ENCODE data around the gene SCAF8.

GRCh38 chr6:154705471-154706113 lies 27.6 kb upstream of the SCAF8 start:
- TF ChIP-seq TAF1 (IDR thresholded peaks at IDR 0.05; ENCODE audit: borderline replicate concordance, insufficient read depth, low read length) (no peak), POLR2AphosphoS5 (IDR thresholded peaks at IDR 0.05; ENCODE audit: low read depth, low read length) (no peak), REST (IDR thresholded peaks at IDR 0.05; ENCODE audit: insufficient read depth in 1 of 2, low read depth in 2 of 2, low read length in 2 of 2) (no peak)

Measured in PFSK-1 (cell line).